NK-92 (cell line): ENCODE results near the gene FBXL7.

ENCODE experiments used
- DNase-seq: peaks from one replicate; lab custom pipeline; 2025; ENCODE audit not compliant: unreplicated experiment; lab: John Stamatoyannopoulos, UW

FBXL7 gene

DNA sequence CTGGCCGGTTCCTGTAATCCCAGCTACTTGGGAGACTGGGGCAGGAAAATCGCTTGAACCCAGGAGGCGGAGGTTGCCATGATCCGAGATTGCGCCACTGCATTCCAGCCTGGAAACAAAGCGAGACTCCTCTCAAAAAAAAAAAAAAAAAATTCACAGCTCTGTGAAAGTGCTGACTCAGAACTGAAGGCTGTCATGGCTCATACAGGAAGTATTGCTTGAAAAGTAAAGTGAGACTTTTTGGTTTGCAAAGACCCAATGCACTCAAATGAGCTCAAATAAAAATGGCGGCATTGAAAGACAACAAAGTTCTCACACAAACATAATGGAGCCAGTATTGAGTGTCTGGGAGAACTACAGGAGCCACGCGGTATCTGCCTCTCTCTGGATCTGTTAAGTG is 202.1 kb downstream of the FBXL7 start:
- no peak for DNase-seq

DNA sequence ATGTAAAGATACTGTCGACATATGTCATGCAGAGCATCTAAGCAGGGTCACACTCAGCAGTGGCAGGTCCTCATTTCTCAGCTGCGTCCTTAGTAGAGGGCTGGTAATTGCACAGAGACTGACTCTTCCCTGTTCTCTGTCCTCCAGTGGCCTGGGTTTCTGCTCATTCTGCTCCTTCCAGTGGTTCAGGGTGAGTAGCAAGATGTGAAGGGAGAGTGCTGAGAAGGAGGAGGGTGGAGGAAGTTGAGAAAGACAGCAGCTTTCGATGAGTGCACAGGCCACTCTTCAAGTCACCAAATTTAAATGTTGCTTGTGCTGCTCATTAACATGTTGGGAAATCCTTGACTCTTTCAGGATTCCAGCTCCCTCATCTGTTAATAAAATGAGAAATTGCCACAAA is 203.9 kb downstream of the FBXL7 start:
- no peak for DNase-seq

GRCh38 chr5:15704397-15704947 is 204.5 kb downstream of the FBXL7 start:
- DNase-seq = no peak

DNA sequence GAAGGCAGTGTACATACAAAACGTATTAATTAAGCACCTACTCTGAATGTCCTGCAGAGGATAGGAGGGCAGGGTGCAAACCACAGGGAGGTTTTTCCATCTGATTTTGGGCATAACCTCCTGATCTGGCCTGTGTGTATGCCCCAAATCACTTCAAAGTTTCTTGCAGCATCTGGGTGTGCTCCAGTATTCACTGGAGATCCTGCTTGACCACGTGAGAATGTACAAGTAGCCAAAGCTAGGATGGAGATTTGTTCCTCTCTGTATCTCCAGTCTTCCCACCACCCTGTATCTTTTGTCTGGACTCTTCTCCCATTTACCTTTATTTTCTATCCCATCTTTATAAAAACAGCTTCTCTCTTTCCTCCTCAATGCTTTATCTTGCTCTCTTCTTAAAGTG is 207.7 kb downstream of the FBXL7 start:
- no peak for DNase-seq

DNA sequence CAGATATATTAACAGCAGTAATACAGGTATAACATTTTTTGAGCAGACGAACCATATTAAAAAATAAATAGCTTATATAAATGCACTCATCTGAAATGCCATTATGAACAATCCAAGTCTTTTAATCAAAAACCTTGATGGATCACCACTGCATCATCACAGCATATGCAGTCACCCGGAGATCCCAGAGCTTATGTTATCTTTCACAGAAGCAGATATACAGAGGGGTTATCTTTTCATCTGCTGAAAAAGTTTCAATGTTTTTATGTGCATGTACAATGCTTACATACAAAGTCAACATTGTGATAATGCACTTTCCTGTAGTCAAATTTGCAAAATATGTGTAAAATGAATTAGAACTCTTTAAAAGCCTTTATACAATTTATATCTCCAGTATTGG is 211.9 kb downstream of the FBXL7 start:
- no peak for DNase-seq

DNA sequence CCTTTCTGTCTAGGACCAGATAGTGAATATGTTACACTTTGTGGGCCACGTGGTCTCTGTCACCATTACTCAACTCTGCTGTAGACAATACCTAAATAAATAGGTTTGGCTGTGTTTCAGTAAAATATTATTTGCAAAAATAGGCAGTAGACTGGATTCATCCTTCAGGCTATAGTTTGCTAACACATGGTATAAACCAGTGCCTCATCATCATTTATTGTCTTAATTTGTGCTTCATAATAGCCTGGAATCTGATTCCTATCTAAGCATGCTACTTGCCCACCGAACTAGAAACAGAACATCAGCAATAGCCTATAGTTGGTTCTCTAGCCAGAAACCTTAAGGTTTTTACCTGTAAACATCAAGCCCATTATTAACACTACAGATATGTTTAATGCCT is 215.6 kb downstream of the FBXL7 start:
- no peak for DNase-seq

GRCh38 chr5:15715967-15716366 is 216.0 kb downstream of the FBXL7 start:
- DNase-seq = no peak

DNA sequence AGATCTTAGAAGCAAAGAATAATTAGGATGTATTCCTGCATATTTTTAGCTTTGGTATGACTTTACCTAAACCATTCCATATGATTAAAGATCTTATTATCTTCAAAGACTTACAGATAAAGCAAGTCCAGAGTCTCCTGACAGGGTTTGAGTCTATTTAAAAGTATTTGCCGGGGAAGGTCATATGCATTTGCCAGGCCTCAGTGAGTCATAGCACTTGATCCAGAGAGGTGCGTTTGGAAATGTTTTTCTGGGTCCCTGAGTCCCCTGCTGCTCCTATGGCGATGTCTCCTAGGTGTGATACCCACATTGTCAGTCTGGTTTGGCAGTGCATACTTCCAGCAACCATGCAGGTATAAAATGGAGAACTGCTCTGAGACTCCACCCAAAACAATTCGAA is 217.0 kb downstream of the FBXL7 start:
- no peak for DNase-seq

GRCh38 chr5:15718421-15719179 is 218.6 kb downstream of the FBXL7 start:
- no peak for DNase-seq

GRCh38 chr5:15719784-15720183 is 219.8 kb downstream of the FBXL7 start:
- DNase-seq = no peak

DNA sequence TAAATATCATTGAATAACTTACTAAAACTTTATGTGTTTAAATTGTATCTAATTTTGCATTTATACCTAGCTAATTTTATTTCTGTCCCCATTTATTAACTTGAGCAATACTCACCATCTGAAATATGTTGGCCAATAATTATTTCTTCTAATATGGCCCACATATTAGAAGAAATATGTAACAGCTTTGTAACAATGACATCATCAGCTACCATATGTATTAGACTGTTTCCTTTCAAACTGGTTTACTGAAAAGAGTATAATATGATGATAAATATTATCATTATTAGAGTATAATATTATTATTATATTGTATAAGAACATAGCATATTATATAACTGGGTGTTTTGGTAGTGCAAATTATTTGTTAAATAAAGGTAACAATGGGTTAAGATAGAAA is 220.5 kb downstream of the FBXL7 start:
- DNase-seq = no peak

DNA sequence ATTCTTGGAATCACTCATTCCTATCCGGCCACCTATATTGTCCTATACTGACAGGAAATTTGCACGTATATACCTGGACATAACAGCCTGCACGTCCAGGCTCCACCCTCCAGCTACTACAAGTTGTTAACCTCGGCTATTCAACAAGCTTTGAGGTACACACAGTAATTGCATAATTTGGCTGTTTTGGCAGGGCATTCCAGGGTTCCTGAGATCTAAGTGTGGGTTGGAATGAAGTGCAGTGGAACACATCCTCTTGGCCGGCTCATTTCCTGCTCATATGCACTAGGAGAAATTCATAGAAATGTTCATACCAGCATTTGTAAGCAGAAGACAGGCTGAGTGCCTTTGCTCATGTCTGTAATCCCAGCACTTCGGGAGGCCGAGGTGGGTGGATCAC is 222.3 kb downstream of the FBXL7 start:
- no peak for DNase-seq

- DNase-seq = no peak
Observed at GRCh38 chr5:15727375-15727774, 227.4 kb downstream of the FBXL7 start.

DNA sequence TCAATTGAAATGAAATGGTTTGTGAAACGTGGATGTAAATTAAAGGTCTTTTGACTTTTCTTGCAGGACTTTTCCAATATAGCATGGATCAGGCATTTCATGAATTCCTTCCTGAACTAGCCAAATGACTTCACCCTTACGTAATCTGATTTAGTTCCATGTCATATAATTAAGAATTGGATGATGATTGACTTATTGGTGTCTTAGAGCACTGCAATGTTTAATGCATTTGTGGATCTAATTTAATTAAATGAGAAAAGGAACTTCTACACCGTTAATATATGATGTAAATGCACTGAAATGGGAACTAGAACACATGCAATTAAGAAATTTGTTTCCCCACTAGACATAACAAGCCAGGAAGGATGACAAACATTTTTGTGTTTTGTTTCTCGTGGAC is 228.8 kb downstream of the FBXL7 start:
- DNase-seq = no peak

GRCh38 chr5:15731699-15732098 is 231.7 kb downstream of the FBXL7 start:
- DNase-seq = no peak

DNA sequence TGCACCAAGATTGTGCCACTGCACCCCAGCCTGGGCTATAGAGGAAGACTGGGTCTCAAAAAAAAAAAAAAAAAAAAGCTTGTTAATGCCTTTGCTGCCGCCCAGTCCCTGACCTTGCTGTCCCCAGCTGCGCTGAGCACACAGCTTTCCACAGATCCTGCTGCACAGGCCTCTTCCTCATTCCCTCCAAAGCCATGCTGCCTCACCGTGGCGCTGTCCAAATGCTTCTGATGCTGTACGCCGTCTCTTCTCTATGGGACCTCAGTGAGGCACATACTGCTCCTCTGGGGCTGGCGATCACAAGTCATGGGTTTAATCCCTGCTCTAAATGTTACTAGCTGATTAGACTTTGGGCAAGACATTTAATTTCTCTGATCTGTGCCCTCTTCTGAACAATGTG is 234.1 kb downstream of the FBXL7 start:
- DNase-seq = no peak

DNA sequence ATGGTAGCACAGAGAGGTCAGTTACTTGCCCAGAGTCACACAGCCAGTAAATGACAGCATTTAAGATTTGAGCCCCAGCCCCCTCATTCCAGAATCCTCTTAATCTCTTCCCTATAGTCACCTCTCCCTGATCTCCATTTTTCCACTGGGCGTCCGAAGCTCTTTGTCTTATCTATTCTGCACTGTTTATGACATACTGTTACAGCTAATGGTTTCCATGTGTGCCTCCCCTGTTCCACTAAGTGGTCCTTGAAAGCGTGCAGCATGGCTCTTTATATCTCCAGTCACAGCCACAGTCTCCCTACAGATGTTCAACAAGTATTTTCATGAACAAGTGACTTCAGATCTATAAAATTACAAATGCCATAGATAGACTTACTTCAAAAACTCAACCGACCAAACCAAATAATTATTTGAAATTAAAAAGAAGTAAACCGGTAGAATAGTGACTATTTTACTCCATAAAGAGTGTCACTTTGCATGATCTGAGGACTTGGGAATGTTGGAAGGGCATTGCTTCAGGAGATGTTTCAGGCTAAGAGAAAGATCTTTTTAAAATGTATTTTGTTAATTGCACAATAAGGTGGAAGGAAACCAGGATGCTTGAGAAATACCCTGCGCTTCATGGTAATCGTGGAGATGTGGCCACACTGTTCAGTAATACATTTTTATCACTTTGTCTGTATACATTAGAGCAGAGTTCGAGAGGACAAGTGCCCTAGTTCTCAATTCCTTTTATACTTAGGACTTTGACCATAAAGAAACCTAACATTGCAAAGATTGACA is 237.2 kb downstream of the FBXL7 start:
- no peak for DNase-seq

DNA sequence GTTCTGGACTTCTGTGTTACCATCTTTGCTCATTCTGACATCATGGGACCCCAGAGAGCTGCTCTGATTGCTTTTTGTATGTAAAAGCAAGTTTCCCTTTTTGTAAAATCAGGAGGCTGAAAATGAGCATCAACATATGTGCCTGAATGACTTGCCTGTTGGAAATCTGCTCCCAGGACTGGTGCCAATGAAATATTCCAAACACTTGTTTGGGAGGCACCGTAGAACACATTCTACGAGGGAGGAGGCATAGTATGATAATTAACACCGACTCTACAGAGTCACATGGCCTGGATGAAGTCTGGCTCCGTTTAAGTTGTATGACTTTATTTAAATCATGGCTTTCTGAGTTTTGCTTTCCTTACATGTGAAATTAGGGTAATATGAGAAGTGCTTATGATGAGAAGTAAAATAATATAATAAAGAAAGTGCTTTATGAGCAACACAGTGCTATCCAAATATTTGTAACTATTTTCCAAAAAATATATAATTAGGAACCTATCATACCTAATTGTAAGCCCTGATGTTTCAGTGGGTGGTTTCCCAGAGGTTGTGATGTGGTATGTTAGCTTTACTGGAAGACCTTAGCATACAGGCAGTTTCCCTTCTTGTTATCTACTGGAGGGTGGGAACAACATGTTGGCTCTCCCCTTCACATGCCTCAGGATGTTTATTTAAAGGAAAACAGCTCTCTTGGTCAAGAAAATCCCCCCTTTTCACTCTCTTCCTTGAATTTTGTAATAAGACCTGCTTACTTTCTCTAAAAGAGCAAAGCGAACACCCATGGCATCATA is 238.1 kb downstream of the FBXL7 start:
- no peak for DNase-seq

- DNase-seq = no peak
Observed at GRCh38 chr5:15740383-15740782, 240.4 kb downstream of the FBXL7 start.

DNA sequence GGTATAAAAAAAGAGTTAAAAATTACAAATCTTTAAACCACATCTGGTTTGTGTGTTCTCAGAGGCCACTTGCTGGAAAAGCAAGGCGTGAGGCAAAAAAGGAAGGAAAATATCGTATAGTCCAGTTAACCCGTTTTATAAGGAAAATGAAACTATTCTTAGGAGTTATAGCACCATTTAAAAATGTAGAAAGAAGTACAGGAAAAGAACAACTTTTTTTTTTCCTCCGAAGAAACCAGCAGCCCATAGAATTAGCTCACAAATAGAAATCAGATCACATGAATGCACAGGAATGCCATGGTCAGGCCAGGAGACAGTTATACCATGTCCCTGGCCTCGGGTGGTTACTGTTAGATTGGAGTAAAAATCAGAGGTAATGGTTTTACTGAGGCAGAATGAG is 241.6 kb downstream of the FBXL7 start:
- DNase-seq = no peak

DNA sequence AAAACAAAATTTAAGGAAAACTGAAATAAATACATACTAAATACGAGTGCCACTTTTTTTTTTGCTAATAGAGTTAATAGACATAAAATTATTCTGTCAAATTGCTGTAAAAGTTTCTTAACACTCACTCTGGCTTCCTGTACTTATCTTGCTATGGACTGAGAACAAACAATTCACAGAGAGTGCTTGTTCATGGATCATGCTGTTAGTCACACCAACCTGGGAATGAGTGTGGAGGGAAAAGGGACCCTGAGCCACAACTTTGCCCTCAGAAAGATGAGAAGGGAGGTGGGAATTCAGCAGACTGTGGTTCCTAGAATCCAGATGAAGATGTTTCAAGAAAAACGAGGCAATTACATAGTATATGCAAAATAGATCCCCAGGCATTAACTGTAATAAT is 246.9 kb downstream of the FBXL7 start:
- no peak for DNase-seq

GRCh38 chr5:15748266-15748665 is 248.3 kb downstream of the FBXL7 start:
- no peak for DNase-seq
